HG03565 (cell line): ENCODE results near the gene ST6GAL1.
"Not testable (repeated sequence)": the region's sequence is repeated elsewhere in the genome, so short reads cannot be mapped to it uniquely, and the experiment has no call there.

Experiments
- ATAC-seq: cut with Tn5 transposase; IDR thresholded peaks from one replicate; pipeline ENCODE4 v1.9.1; 2021; ENCODE audit warnings: mild to moderate bottlenecking, moderate library complexity; ENCODE audit not compliant: unreplicated experiment

ST6GAL1 gene

GRCh38 chr3:187042346-187042745 is 112.0 kb downstream of the ST6GAL1 start:
- no peak for ATAC-seq

GRCh38 chr3:187042874-187043458 is 112.6 kb downstream of the ST6GAL1 start:
- ATAC-seq = no peak

- peak; percentile 43 for ATAC-seq
Observed at GRCh38 chr3:187044206-187044605, 113.9 kb downstream of the ST6GAL1 start.

GRCh38 chr3:187044867-187045552 is 114.7 kb downstream of the ST6GAL1 start:
- ATAC-seq = no peak

GRCh38 chr3:187046033-187046432 is 115.7 kb downstream of the ST6GAL1 start:
- no peak for ATAC-seq

GRCh38 chr3:187049462-187050101 is 119.3 kb downstream of the ST6GAL1 start:
- no peak for ATAC-seq

GRCh38 chr3:187051066-187051465 is 120.7 kb downstream of the ST6GAL1 start:
- no peak for ATAC-seq

- ATAC-seq = no peak
Observed at GRCh38 chr3:187051724-187052366, 121.5 kb downstream of the ST6GAL1 start.

GRCh38 chr3:187052427-187052826 is 122.1 kb downstream of the ST6GAL1 start:
- not testable (repeated sequence) for ATAC-seq

- ATAC-seq = not testable (repeated sequence)
Observed at GRCh38 chr3:187054433-187054832, 124.1 kb downstream of the ST6GAL1 start.

GRCh38 chr3:187057803-187058202 is 127.5 kb downstream of the ST6GAL1 start:
- not testable (repeated sequence) for ATAC-seq

- no peak for ATAC-seq
Observed at GRCh38 chr3:187061748-187062147, 131.4 kb downstream of the ST6GAL1 start.

GRCh38 chr3:187062526-187063177 is 132.3 kb downstream of the ST6GAL1 start:
- no peak for ATAC-seq

GRCh38 chr3:187063286-187064121 is 133.2 kb downstream of the ST6GAL1 start:
- ATAC-seq = no peak

- ATAC-seq = no peak
Observed at GRCh38 chr3:187064210-187065115, 134.1 kb downstream of the ST6GAL1 start.

GRCh38 chr3:187066228-187066995 is 136.1 kb downstream of the ST6GAL1 start:
- peak; percentile 24 for ATAC-seq

GRCh38 chr3:187068787-187069186 is 138.5 kb downstream of the ST6GAL1 start:
- ATAC-seq = no peak

- ATAC-seq = no peak
Observed at GRCh38 chr3:187069857-187070516, 139.7 kb downstream of the ST6GAL1 start.
